ENCODE data around the gene CYTH4.

GRCh38 chr22:37336579-37336978, 54.3 kb downstream of the CYTH4 start:
- TF ChIP-seq CTCF (IDR thresholded peaks at IDR 0.05) (no peak), POLR2A (IDR thresholded peaks at IDR 0.05) (no peak)
